HepG2 (cell line): ENCODE data around the gene TMEM266.

ENCODE experiments used
- FOXA1 ChIP-seq, 2 experiments: fragments of 450-650 bp in 1 of 2; sonication (generic) in 1 of 2; formaldehyde crosslinking in 1 of 2; IDR thresholded peaks; 2 replicates each; pipeline versions ENCODE4 v1.4.0 to v1.6.1; 2016 to 2020; ENCODE audit warnings: missing genetic modification reagents in 1 of 2
- HES4 ChIP-seq: sonication (generic); formaldehyde crosslinking; IDR thresholded peaks from 2 replicates; pipeline ENCODE4 v1.9.0; 2021; ENCODE audit warnings: mild to moderate bottlenecking, missing genetic modification reagents, borderline replicate concordance
- NR3C1 ChIP-seq: sonication (generic); formaldehyde crosslinking; IDR thresholded peaks from 2 replicates; pipeline ENCODE4 v1.4.0; 2020; ENCODE audit warnings: missing genetic modification reagents
- POLR2A ChIP-seq, 2 experiments: IDR thresholded peaks; 2 replicates each; pipeline ENCODE4 v1.6.1; 2011; ENCODE audit warnings: low read depth in 2 of 2, low read length in 2 of 2, mild to moderate bottlenecking in 1 of 2, moderate library complexity in 1 of 2; ENCODE audit not compliant: insufficient read depth in 1 of 2
- POLR2G ChIP-seq: fragments of 200-400 bp; formaldehyde crosslinking; IDR thresholded peaks from 2 replicates; pipeline ENCODE4 v1.6.1; 2018; ENCODE audit warnings: mild to moderate bottlenecking, low read depth, low read length, moderate library complexity
- RBM22 ChIP-seq: fragments of 200-400 bp; formaldehyde crosslinking; optimal IDR thresholded peaks from 2 replicates; pipeline ENCODE3; 2017; ENCODE audit warnings: mild to moderate bottlenecking, low read length, moderate library complexity
- SMAD1 ChIP-seq: sonication (generic); formaldehyde crosslinking; IDR thresholded peaks from 2 replicates; pipeline ENCODE4 v1.4.0; 2020; ENCODE audit warnings: missing genetic modification reagents, low read depth, mild to moderate bottlenecking, borderline replicate concordance
- USF2 ChIP-seq, 2 experiments: sonication (generic) in 1 of 2; formaldehyde crosslinking in 1 of 2; IDR thresholded peaks; 2 replicates each; pipeline versions ENCODE4 v1.5.1 to v1.6.1; 2011 to 2020; ENCODE audit warnings: borderline replicate concordance in 1 of 2, low read depth in 1 of 2, low read length in 1 of 2, mild to moderate bottlenecking in 1 of 2, missing genetic modification reagents in 1 of 2, moderate library complexity in 1 of 2
- ZNF850 ChIP-seq: sonication (generic); formaldehyde crosslinking; conservative IDR thresholded peaks from 2 replicates; pipeline ENCODE4 v1.9.0; 2021; ENCODE audit warnings: mild to moderate bottlenecking, missing genetic modification reagents
- ZZZ3 ChIP-seq: sonication (generic); formaldehyde crosslinking; IDR thresholded peaks from 2 replicates; pipeline ENCODE4 v1.4.0; 2020; ENCODE audit warnings: missing genetic modification reagents, mild to moderate bottlenecking, borderline replicate concordance
- TF ChIP-seq, protein P1 (sequence below): IDR thresholded peaks from 2 replicates; pipeline ENCODE4 v1.6.1; 2018; ENCODE audit warnings: missing genetic modification reagents

- TF ChIP-seq ZZZ3 (no peak), POLR2A (IDR thresholded peaks at IDR 0.05; ENCODE audit: insufficient read depth in 1 of 2, low read depth in 2 of 2, low read length in 2 of 2) (no peak), RBM22 (no peak), FOXA1 (IDR thresholded peaks at IDR 0.05) (no peak), FOXA1 (CRISPR knock-in tag; IDR thresholded peaks at IDR 0.05) (no peak), NR3C1 (no peak), ZNF850 (CRISPR knock-in tag) (no peak), SMAD1 (no peak), POLR2G (no peak), USF2 (IDR thresholded peaks at IDR 0.05; ENCODE audit: low read depth, low read length) (no peak), USF2 (CRISPR knock-in tag; IDR thresholded peaks at IDR 0.05; ENCODE audit: borderline replicate concordance) (no peak), HES4 (CRISPR knock-in tag) (no peak)
- TF ChIP-seq, protein P1, sequence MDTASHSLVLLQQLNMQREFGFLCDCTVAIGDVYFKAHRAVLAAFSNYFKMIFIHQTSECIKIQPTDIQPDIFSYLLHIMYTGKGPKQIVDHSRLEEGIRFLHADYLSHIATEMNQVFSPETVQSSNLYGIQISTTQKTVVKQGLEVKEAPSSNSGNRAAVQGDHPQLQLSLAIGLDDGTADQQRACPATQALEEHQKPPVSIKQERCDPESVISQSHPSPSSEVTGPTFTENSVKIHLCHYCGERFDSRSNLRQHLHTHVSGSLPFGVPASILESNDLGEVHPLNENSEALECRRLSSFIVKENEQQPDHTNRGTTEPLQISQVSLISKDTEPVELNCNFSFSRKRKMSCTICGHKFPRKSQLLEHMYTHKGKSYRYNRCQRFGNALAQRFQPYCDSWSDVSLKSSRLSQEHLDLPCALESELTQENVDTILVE: no peak
Observed at GRCh38 chr15:76138436-76138835, 78.7 kb downstream of the TMEM266 start.
